Spleen (tissue), 11 donors: ENCODE measurements around the gene SMARCA2. TPM values are rescaled to one million over a fixed set of nuclear protein-coding genes. Genes with fewer than 3 reads are reported as not detected.
A peak's percentile ranks its signal among the peaks of the same experiment; 100 is the strongest.

ENCODE experiments used
- DNase-seq: peaks from one replicate; pipeline ENCODE4 v3.0.0-alpha.2; 2020
- H3K27ac ChIP-seq, 8 donors: fragments of 200-600 bp; sonication (generic) in 7 of 8; 1 replicate in 4 of 8; 2 replicates in 4 of 8; pipeline versions ENCODE4 v1.5.0 to v1.8.0; 2016 to 2021; ENCODE audit warnings: inconsistent platforms in 4 of 8, mild to moderate bottlenecking in 4 of 8, moderate library complexity in 1 of 8
- H3K27me3 ChIP-seq, 7 donors: fragments of 200-600 bp; sonication (generic) in 6 of 7; replicated peaks in 1 of 7; 1 replicate in 4 of 7; 2 replicates in 3 of 7; pipeline versions ENCODE4 v1.5.0 to v1.8.0; 2016 to 2021; ENCODE audit warnings: inconsistent platforms in 3 of 7, mild to moderate bottlenecking in 1 of 7
- H3K36me3 ChIP-seq, 6 donors: fragments of 200-600 bp; sonication (generic) in 5 of 6; 1 replicate in 4 of 6; 2 replicates in 2 of 6; pipeline versions ENCODE4 v1.5.0 to v1.8.0; 2016 to 2021; ENCODE audit warnings: inconsistent platforms in 2 of 6
- H3K4me1 ChIP-seq, 6 donors: fragments of 200-600 bp; sonication (generic) in 5 of 6; 1 replicate in 3 of 6; 2 replicates in 3 of 6; pipeline versions ENCODE4 v1.5.0 to v1.8.0; 2016 to 2021; ENCODE audit warnings: inconsistent platforms in 3 of 6
- H3K4me3 ChIP-seq, 8 donors: fragments of 200-600 bp; sonication (generic) in 7 of 8; 1 replicate in 4 of 8; 2 replicates in 4 of 8; pipeline versions ENCODE4 v1.5.0 to v1.8.0; 2016 to 2021; ENCODE audit warnings: inconsistent platforms in 4 of 8, mild to moderate bottlenecking in 4 of 8, moderate library complexity in 2 of 8
- H3K9me3 ChIP-seq, 8 donors: fragments of 200-600 bp; sonication (generic) in 7 of 8; 1 replicate in 4 of 8; 2 replicates in 4 of 8; pipeline versions ENCODE4 v1.5.0 to v1.8.0; 2016 to 2021; ENCODE audit warnings: inconsistent platforms in 4 of 8
- POLR2A ChIP-seq, 3 donors: fragments of 450-650 bp; IDR thresholded peaks; one replicate each; pipeline ENCODE4 v1.5.1; 2017; ENCODE audit warnings: antibody characterized with exemption in 3 of 3, mild to moderate bottlenecking in 1 of 3
- POLR2AphosphoS5 ChIP-seq, 3 donors: sonication (generic); formaldehyde crosslinking; IDR thresholded peaks; one replicate each; pipeline ENCODE4 v1.5.1; 2017; ENCODE audit warnings: antibody characterized with exemption in 3 of 3
- WGBS, 5 donors: extraction: QIAGEN DNeasy Blood & Tissue Kit in 3 of 5; methylation state at CpG; one replicate each; pipeline versions ENCODE4 v1.1.5 to v1.1.7; 2013 to 2018; 5-methylcytosine and 5-hydroxymethylcytosine counted together
- intact Hi-C: fragments of 100-400 bp; cut with DNase I; formaldehyde crosslinking; loops from one replicate; pipeline ENCODE4 v1.15.0; 2023; ENCODE audit warnings: low total_unique reads
- polyA plus RNA-seq, 3 donors: library from polyadenylated mRNA; stranded (reverse); fragments of 200-250 nt; gene quantifications; one replicate each; pipeline ENCODE4 v1.2.1, GENCODE V29; 2013
- total RNA-seq, 7 donors: library from RNA; depleted of rRNA in 3 of 7; stranded (reverse); fragments of >200 nt in 3 of 7; fragmentation: NEBNext Ultra II Directional in 4 of 7; extraction: Animal tissue kit (Norgen Biotek cat#: 25700) in 4 of 7; gene quantifications; one replicate each; pipeline versions ENCODE4 v1.1.0 to v1.2.1, GENCODE V29; 2016 to 2021
- TF ChIP-seq, protein P1 (sequence below), 11 experiments: fragments of 200-600 bp in 7 of 11; fragments of 450-650 bp in 4 of 11; sonication (generic) in 4 of 11; IDR thresholded peaks in 8 of 11; conservative IDR thresholded peaks in 3 of 11; 1 replicate in 7 of 11; 2 replicates in 4 of 11; pipeline versions ENCODE4 v1.4.0 to v1.8.0; 2016 to 2021; ENCODE audit warnings: antibody characterized with exemption in 11 of 11, inconsistent platforms in 4 of 11, mild to moderate bottlenecking in 1 of 11
- donor health status: healthy with polysubstance abuse.
- donor health status: DM: no; HTN: no; CAD: no; lungs with moderate emphysema.
- donor health status: DM: no; HTN: no; CAD: no.
- donor health status: Bipolar disorder and iron deficiency.
- donor health status: healthy.
- donor health status: DM: no; HTN: no; CAD: no.
- donor health status: DM: yes; HTN: yes; CAD: no.

SMARCA2 gene
- total and polyA plus RNA-seq, 10 donors: 41.9 to 252 (median 186) TPM

DNA sequence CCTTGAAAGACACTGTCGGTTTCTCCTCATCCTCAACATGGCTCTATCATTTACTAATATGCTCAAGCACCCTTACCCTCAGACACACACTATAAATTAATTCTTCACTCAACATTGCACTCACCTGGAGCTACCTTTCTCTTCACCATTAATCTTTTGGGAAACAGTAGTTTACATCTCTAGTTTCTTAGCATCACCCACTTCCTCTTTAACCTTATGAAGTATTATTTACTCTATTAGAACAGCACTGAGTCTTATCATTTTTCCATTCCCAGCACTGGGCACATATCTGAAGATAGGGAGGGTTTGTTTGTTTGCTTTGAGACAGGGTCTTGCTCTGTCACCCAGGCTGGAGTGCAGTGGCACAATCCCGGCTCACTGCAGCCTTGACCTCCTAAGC, 213.5 kb downstream of the SMARCA2 start:
- H3K27ac ChIP-seq: peak overlapping the region in 5 of 8 donors; percentile 19 to 64 (median 49)
- 54 to 91% (median 73%) methylated on average over 2 of the region's 2 CpGs for WGBS, 5 donors
- intact Hi-C loops: no loop called here

DNA sequence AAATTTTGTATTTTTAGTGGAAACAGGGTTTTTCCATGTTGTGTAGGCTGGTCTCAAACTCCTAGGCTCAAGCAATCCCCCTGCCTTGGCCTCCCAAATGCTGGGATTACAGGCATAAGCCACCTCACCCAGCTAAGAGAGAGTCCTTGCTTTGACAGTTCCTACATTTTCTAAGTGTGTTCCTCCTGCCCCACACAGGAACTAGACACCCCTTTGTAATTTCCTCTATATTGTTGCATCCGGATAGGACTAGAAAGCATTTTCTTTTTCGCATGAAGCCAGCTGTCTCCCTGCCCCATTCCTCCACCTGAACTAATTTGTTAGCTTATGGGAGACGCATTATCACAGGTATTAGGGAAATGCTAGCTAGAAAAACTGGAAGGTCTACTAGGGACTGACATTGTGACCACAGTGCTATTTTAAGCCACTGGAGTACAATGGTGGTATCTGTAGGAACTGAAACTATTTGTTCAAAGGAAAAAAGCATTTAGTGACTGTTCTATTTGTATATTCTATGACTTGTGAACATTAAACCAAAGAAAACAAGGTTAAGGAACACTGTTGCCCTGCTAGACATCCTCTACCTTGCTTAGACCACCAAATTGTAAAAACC, 214.1 kb downstream of the SMARCA2 start:
- H3K4me3 ChIP-seq: peak overlapping the region in 1 of 8 donors; percentile 16
- no peak for DNase-seq
- no peaks in the 10 kb centered on the region for H3K9me3 ChIP-seq
- H3K36me3 ChIP-seq: no peaks in the 10 kb centered on the region
- peaks cover 2 to 25% (median 19%) of the 10 kb centered on the region in 6 donors for H3K4me1 ChIP-seq
- H3K27me3 ChIP-seq: no peaks in the 10 kb centered on the region
- intact Hi-C loops: no loop called here
- peak overlapping the region in 6 of 8 donors; percentile 10 to 64 (median 47) for H3K27ac ChIP-seq
- WGBS, 5 donors: 19 to 45% (median 29%) methylated on average over 3 of the region's 3 CpGs
- no peak for TF ChIP-seq POLR2A (IDR thresholded peaks at IDR 0.05)
- no peak for TF ChIP-seq POLR2AphosphoS5 (IDR thresholded peaks at IDR 0.05)
- TF ChIP-seq, protein P1, sequence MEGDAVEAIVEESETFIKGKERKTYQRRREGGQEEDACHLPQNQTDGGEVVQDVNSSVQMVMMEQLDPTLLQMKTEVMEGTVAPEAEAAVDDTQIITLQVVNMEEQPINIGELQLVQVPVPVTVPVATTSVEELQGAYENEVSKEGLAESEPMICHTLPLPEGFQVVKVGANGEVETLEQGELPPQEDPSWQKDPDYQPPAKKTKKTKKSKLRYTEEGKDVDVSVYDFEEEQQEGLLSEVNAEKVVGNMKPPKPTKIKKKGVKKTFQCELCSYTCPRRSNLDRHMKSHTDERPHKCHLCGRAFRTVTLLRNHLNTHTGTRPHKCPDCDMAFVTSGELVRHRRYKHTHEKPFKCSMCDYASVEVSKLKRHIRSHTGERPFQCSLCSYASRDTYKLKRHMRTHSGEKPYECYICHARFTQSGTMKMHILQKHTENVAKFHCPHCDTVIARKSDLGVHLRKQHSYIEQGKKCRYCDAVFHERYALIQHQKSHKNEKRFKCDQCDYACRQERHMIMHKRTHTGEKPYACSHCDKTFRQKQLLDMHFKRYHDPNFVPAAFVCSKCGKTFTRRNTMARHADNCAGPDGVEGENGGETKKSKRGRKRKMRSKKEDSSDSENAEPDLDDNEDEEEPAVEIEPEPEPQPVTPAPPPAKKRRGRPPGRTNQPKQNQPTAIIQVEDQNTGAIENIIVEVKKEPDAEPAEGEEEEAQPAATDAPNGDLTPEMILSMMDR (IDR thresholded peaks at IDR 0.05 in 8 of 11, conservative IDR thresholded peaks at IDR 0.05 in 3 of 11): no peak

More for the DNA sequence above, 213.5 kb downstream of the SMARCA2 start:
- no peaks in the 10 kb centered on the region for H3K27me3 ChIP-seq
- no peaks in the 10 kb centered on the region for H3K9me3 ChIP-seq
- H3K4me1 ChIP-seq: peaks cover 2 to 25% (median 19%) of the 10 kb centered on the region in 6 donors
- no peak for DNase-seq
- H3K4me3 ChIP-seq: no peak overlapping the region
- TF ChIP-seq POLR2A (IDR thresholded peaks at IDR 0.05): no peak
- TF ChIP-seq, protein P1 (IDR thresholded peaks at IDR 0.05 in 8 of 11, conservative IDR thresholded peaks at IDR 0.05 in 3 of 11): no peak
- no peak for TF ChIP-seq POLR2AphosphoS5 (IDR thresholded peaks at IDR 0.05)
- H3K36me3 ChIP-seq: no peaks in the 10 kb centered on the region

DNA sequence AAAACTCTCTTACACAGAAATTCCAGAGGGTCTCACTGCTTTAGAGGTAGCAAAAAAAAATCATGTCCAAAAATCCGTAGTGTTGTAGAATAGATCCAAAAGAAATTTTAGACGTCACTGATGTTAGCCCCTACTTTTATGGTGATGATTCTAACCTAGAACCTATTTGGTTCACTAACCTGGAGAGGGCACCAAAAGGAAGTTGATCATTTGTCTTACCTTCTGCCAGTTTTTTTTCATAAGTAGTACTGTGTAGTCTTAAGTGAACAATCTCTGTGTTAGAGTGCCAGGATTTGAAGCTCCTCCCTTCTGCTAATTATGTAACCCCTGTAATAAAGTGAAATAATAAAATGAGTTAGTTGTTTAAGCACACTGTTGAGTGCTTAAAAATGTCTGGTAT, 215.2 kb downstream of the SMARCA2 start:
- H3K4me1 ChIP-seq: peaks cover 2 to 25% (median 19%) of the 10 kb centered on the region in 6 donors
- H3K27ac ChIP-seq: no peak overlapping the region
- no peaks in the 10 kb centered on the region for H3K27me3 ChIP-seq
- whole genome bisulfite sequencing, 5 donors: 92 to 99% (median 93%) methylated on average over 2 of the region's 2 CpGs
- TF ChIP-seq POLR2A (IDR thresholded peaks at IDR 0.05) (no peak), POLR2AphosphoS5 (IDR thresholded peaks at IDR 0.05) (no peak)
- TF ChIP-seq, protein P1 (IDR thresholded peaks at IDR 0.05 in 8 of 11, conservative IDR thresholded peaks at IDR 0.05 in 3 of 11): no peak
- H3K36me3 ChIP-seq: no peaks in the 10 kb centered on the region
- no peak overlapping the region for H3K4me3 ChIP-seq
- DNase-seq: no peak
- intact Hi-C loops: no loop called here
- H3K9me3 ChIP-seq: no peaks in the 10 kb centered on the region

DNA sequence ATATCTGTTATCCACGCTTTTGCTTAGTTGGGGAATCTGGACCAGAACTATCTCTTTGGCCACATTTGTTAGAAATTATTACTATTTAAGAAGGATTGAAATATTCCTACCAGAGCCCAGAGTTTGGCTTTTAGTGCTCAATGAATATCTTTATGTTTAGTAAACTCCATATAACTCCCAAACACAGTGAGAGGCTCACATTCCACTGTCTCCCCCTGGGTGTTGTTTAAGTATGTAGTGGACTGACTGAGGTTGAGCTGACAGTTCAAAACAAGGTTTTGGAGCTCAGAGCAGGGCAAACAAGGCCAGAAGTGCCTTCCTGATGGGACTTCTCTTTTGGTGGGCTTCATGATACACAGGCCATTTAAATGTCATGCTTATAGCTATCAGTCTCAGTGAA, 216.0 kb downstream of the SMARCA2 start:
- intact Hi-C loops: no loop called here
- H3K36me3 ChIP-seq: no peaks in the 10 kb centered on the region
- H3K4me1 ChIP-seq: peaks cover 2 to 25% (median 19%) of the 10 kb centered on the region in 6 donors
- 89 to 100% (median 95%) methylated on average over 1 of the region's 1 CpG for WGBS, 5 donors
- DNase-seq: no peak
- TF ChIP-seq POLR2A (IDR thresholded peaks at IDR 0.05) (no peak), POLR2AphosphoS5 (IDR thresholded peaks at IDR 0.05) (no peak)
- TF ChIP-seq, protein P1 (IDR thresholded peaks at IDR 0.05 in 8 of 11, conservative IDR thresholded peaks at IDR 0.05 in 3 of 11): no peak
- H3K27me3 ChIP-seq: no peaks in the 10 kb centered on the region
- H3K27ac ChIP-seq: no peak overlapping the region
- no peak overlapping the region for H3K4me3 ChIP-seq
- no peaks in the 10 kb centered on the region for H3K9me3 ChIP-seq
